GM12878 (cell line): ENCODE data around the gene SLCO3A1. TPM values are rescaled to one million over a fixed set of nuclear protein-coding genes. Genes with fewer than 3 reads are reported as not detected.

Source experiments
- MTA2 ChIP-seq: fragments of 450-650 bp; IDR thresholded peaks from 2 replicates; pipeline ENCODE4 v1.6.1; 2016; ENCODE audit warnings: low read depth, mild to moderate bottlenecking, moderate library complexity
- MYC ChIP-seq: IDR thresholded peaks from 2 replicates; pipeline ENCODE4 v1.6.1; 2011; ENCODE audit warnings: mild to moderate bottlenecking, low read length, moderate library complexity, inconsistent platforms; ENCODE audit not compliant: insufficient read depth, insufficient replicate concordance, insufficient read length, severe bottlenecking
- NFXL1 ChIP-seq: fragments of 450-650 bp; IDR thresholded peaks from 2 replicates; pipeline ENCODE4 v1.6.1; 2017; ENCODE audit warnings: antibody characterized with exemption, mild to moderate bottlenecking, borderline replicate concordance
- SIX5 ChIP-seq: IDR thresholded peaks from 2 replicates; pipeline ENCODE4 v1.6.1; 2011; ENCODE audit warnings: mild to moderate bottlenecking, low read depth, low read length, moderate library complexity; ENCODE audit not compliant: severe bottlenecking
- SP1 ChIP-seq: IDR thresholded peaks from one replicate; pipeline ENCODE4 v1.6.1; 2011; ENCODE audit warnings: low read depth, low read length
- STAT1 ChIP-seq: fragments of 450-650 bp; conservative IDR thresholded peaks from 2 replicates; pipeline ENCODE4 v1.6.1; 2014; ENCODE audit warnings: antibody characterized with exemption, mild to moderate bottlenecking
- TCF3 ChIP-seq: IDR thresholded peaks from 2 replicates; pipeline ENCODE4 v1.6.1; 2012; ENCODE audit warnings: low read depth, mild to moderate bottlenecking, low read length, borderline replicate concordance; ENCODE audit not compliant: insufficient read depth
- polyA plus RNA-seq, 11 experiments: library from polyadenylated mRNA; depleted of rRNA in 4 of 11; unstranded in 6 of 11; stranded (reverse) in 5 of 11; fragments of >200 nt; fragmentation: Nextera tagmentation in 4 of 11; fragmentation: Illumina TruSeq in 1 of 11; extraction: Ambion mirVana in 4 of 11; extraction: Trizol in 1 of 11; gene quantifications; 1 replicate in 1 of 11; 2 replicates in 10 of 11; pipeline versions ENCODE4 v1.2.1 to v1.2.3, GENCODE V29; 2011 to 2016; ENCODE audit warnings: inconsistent platforms in 2 of 11, missing spikeins in 2 of 11, low read depth in 1 of 11
- total RNA-seq, 4 experiments: library from RNA; depleted of rRNA in 3 of 4; stranded (reverse); fragments of >200 nt in 3 of 4; fragmentation: Illumina TruSeq in 1 of 4; extraction: Trizol in 1 of 4; gene quantifications; 2 replicates each; pipeline versions ENCODE4 v1.2.1 to v1.2.3, GENCODE V29; 2013 to 2021
- TF ChIP-seq, protein P1 (sequence below): fragments of 450-650 bp; IDR thresholded peaks from 2 replicates; pipeline ENCODE4 v1.6.1; 2017; ENCODE audit warnings: mild to moderate bottlenecking
- TF ChIP-seq, protein P2 (sequence below): fragments of 450-650 bp; formaldehyde crosslinking; IDR thresholded peaks from 2 replicates; pipeline ENCODE4 v1.5.0; 2022; ENCODE audit warnings: mild to moderate bottlenecking, missing genetic modification characterization
- TF ChIP-seq, protein P3 (sequence below): fragments of 450-650 bp; IDR thresholded peaks from 2 replicates; pipeline ENCODE4 v1.6.1; 2018; ENCODE audit warnings: mild to moderate bottlenecking, low read depth, moderate library complexity; ENCODE audit not compliant: partially characterized antibody

Gene SLCO3A1
- total and polyA plus RNA-seq, 10 of the 15 experiments (the other 5 are each of a cell fraction or from before 2014, with no cell fraction given), result 0.05 to 5.9 (median 0.31) TPM

DNA sequence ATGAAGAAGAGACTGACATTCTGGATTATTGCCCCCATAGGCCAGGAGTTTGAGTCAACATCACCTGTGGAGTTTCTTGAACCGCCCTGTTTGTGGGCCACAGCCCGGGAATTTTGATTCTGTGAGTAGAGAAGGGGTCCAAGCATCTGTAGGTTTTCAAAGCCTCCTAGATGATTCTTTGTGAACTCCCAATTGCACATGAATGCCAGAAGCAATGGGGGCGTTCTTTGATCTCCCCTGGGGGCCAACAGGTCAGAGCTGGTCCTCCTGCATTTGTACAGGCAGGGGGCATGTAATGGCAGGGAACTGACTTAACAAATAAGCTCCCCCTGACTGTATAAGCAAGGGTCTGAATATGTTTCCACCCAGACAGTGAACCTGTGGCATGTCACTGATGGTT is 260.3 kb downstream of the SLCO3A1 start (continued):
- TF ChIP-seq, protein P1, sequence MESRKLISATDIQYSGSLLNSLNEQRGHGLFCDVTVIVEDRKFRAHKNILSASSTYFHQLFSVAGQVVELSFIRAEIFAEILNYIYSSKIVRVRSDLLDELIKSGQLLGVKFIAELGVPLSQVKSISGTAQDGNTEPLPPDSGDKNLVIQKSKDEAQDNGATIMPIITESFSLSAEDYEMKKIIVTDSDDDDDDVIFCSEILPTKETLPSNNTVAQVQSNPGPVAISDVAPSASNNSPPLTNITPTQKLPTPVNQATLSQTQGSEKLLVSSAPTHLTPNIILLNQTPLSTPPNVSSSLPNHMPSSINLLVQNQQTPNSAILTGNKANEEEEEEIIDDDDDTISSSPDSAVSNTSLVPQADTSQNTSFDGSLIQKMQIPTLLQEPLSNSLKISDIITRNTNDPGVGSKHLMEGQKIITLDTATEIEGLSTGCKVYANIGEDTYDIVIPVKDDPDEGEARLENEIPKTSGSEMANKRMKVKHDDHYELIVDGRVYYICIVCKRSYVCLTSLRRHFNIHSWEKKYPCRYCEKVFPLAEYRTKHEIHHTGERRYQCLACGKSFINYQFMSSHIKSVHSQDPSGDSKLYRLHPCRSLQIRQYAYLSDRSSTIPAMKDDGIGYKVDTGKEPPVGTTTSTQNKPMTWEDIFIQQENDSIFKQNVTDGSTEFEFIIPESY, result no peak
- TF ChIP-seq, protein P2, sequence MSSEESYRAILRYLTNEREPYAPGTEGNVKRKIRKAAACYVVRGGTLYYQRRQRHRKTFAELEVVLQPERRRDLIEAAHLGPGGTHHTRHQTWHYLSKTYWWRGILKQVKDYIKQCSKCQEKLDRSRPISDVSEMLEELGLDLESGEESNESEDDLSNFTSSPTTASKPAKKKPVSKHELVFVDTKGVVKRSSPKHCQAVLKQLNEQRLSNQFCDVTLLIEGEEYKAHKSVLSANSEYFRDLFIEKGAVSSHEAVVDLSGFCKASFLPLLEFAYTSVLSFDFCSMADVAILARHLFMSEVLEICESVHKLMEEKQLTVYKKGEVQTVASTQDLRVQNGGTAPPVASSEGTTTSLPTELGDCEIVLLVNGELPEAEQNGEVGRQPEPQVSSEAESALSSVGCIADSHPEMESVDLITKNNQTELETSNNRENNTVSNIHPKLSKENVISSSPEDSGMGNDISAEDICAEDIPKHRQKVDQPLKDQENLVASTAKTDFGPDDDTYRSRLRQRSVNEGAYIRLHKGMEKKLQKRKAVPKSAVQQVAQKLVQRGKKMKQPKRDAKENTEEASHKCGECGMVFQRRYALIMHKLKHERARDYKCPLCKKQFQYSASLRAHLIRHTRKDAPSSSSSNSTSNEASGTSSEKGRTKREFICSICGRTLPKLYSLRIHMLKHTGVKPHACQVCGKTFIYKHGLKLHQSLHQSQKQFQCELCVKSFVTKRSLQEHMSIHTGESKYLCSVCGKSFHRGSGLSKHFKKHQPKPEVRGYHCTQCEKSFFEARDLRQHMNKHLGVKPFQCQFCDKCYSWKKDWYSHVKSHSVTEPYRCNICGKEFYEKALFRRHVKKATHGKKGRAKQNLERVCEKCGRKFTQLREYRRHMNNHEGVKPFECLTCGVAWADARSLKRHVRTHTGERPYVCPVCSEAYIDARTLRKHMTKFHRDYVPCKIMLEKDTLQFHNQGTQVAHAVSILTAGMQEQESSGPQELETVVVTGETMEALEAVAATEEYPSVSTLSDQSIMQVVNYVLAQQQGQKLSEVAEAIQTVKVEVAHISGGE (CRISPR knock-in tag), result no peak
- no peak for TF ChIP-seq SP1
- TF ChIP-seq, protein P3, sequence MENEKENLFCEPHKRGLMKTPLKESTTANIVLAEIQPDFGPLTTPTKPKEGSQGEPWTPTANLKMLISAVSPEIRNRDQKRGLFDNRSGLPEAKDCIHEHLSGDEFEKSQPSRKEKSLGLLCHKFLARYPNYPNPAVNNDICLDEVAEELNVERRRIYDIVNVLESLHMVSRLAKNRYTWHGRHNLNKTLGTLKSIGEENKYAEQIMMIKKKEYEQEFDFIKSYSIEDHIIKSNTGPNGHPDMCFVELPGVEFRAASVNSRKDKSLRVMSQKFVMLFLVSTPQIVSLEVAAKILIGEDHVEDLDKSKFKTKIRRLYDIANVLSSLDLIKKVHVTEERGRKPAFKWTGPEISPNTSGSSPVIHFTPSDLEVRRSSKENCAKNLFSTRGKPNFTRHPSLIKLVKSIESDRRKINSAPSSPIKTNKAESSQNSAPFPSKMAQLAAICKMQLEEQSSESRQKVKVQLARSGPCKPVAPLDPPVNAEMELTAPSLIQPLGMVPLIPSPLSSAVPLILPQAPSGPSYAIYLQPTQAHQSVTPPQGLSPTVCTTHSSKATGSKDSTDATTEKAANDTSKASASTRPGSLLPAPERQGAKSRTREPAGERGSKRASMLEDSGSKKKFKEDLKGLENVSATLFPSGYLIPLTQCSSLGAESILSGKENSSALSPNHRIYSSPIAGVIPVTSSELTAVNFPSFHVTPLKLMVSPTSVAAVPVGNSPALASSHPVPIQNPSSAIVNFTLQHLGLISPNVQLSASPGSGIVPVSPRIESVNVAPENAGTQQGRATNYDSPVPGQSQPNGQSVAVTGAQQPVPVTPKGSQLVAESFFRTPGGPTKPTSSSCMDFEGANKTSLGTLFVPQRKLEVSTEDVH, result no peak
- TF ChIP-seq MTA2, result no peak
- TF ChIP-seq TCF3, result no peak
- no peak for TF ChIP-seq NFXL1
- no peak for TF ChIP-seq STAT1
- no peak for TF ChIP-seq MYC
- no peak for TF ChIP-seq SIX5
